Fibroblast of lung (primary cell): Measurements from ENCODE around the gene KCNH2. TPM values are rescaled to one million over a fixed set of nuclear protein-coding genes. Genes with fewer than 3 reads are reported as not detected.

Experiments
- DNase-seq, 2 donors: peaks; one replicate each; pipeline versions ENCODE4 v3.0.0 to v3.0.0-alpha.2; 2010; ENCODE audit warnings: low read depth in 2 of 2
- H2AFZ ChIP-seq: 2 replicates; pipeline ENCODE4 v1.5.1; 2012; ENCODE audit warnings: low read length, control low read depth, inconsistent platforms
- H3K27ac ChIP-seq: 2 replicates; pipeline ENCODE4 v1.5.1; 2011; ENCODE audit warnings: low read length, control low read depth; ENCODE audit not compliant: insufficient read depth
- H3K27me3 ChIP-seq: 2 replicates; pipeline ENCODE4 v1.5.1; 2011; ENCODE audit warnings: mild to moderate bottlenecking, low read length; ENCODE audit not compliant: control insufficient read depth, insufficient read depth
- H3K36me3 ChIP-seq: 2 replicates; pipeline ENCODE4 v1.5.1; 2011; ENCODE audit warnings: low read length; ENCODE audit not compliant: control insufficient read depth, insufficient read depth
- H3K4me1 ChIP-seq: 2 replicates; pipeline ENCODE4 v1.5.1; 2011; ENCODE audit warnings: low read length; ENCODE audit not compliant: control insufficient read depth, insufficient read depth; ENCODE audit errors: extremely low read depth
- H3K4me2 ChIP-seq: 2 replicates; pipeline ENCODE4 v1.5.1; 2011; ENCODE audit warnings: low read length, control low read depth; ENCODE audit not compliant: insufficient read depth; ENCODE audit errors: extremely low read depth
- H3K4me3 ChIP-seq, 4 experiments: fragments of 200-600 bp in 1 of 4; sonication (generic) in 1 of 4; replicated peaks in 1 of 4; 2 replicates each; pipeline ENCODE4 v1.5.1; 2011 to 2016; ENCODE audit warnings: low read length in 4 of 4, low read depth in 3 of 4, mild to moderate bottlenecking in 3 of 4, control low read depth in 2 of 4, inconsistent platforms in 1 of 4, mixed read lengths in 1 of 4; ENCODE audit not compliant: insufficient read depth in 1 of 4; ENCODE audit errors: control extremely low read depth in 1 of 4
- H3K79me2 ChIP-seq: 2 replicates; pipeline ENCODE4 v1.5.1; 2012; ENCODE audit warnings: mild to moderate bottlenecking, low read length, inconsistent platforms; ENCODE audit not compliant: control insufficient read depth, insufficient read depth
- H3K9ac ChIP-seq: 2 replicates; pipeline ENCODE4 v1.5.1; 2011; ENCODE audit warnings: mild to moderate bottlenecking, low read length, control low read depth; ENCODE audit not compliant: insufficient read depth
- H3K9me3 ChIP-seq: 2 replicates; pipeline ENCODE4 v1.5.1; 2012; ENCODE audit warnings: low read depth, low read length; ENCODE audit not compliant: control insufficient read depth, insufficient read depth
- H4K20me1 ChIP-seq: 2 replicates; pipeline ENCODE4 v1.5.1; 2011; ENCODE audit warnings: low read length; ENCODE audit not compliant: control insufficient read depth, insufficient read depth; ENCODE audit errors: extremely low read depth
- EZH2 ChIP-seq: IDR thresholded peaks from 2 replicates; pipeline ENCODE4 v1.5.1; 2012; ENCODE audit warnings: low read length, control low read depth, mild to moderate bottlenecking; ENCODE audit errors: missing control alignments
- polyA plus RNA-seq, 2 donors: library from polyadenylated mRNA; depleted of rRNA in 1 of 2; stranded (reverse) in 1 of 2; unstranded in 1 of 2; fragments of >200 nt; gene quantifications; 2 replicates each; pipeline ENCODE4 v1.2.1, GENCODE V29; 2011 to 2012; ENCODE audit warnings: missing spikeins in 1 of 2
- total RNA-seq: library from RNA; depleted of rRNA; stranded (reverse); fragments of >200 nt; gene quantifications from 2 replicates; pipeline ENCODE4 v1.2.1, GENCODE V29; 2014
- TF ChIP-seq, protein P1 (sequence below), 2 donors: IDR thresholded peaks in 1 of 2; conservative IDR thresholded peaks in 1 of 2; 1 replicate in 1 of 2; 2 replicates in 1 of 2; pipeline ENCODE4 v1.5.1; 2011 to 2012; ENCODE audit warnings: low read length in 2 of 2, control low read depth in 1 of 2, inconsistent platforms in 1 of 2, low read depth in 1 of 2, mild to moderate bottlenecking in 1 of 2

Gene KCNH2
- total and polyA plus RNA-seq, 2 donors (not counting 1 experiment from before 2014, with no cell fraction given) = 0.15 to 6.1 TPM

GRCh38 chr7:150945171-150945852, 32.8 kb downstream of the KCNH2 start:
- Histone ChIP-seq H3K27ac (no peak overlapping the region), H3K9me3 (no peaks in the 10 kb centered on the region), H2AFZ (no peak overlapping the region), H3K79me2 (no peaks in the 10 kb centered on the region), H4K20me1 (no peaks in the 10 kb centered on the region), H3K27me3 (no peaks in the 10 kb centered on the region), H3K9ac (no peak overlapping the region), H3K4me1 (no peaks in the 10 kb centered on the region), H3K4me2 (no peak overlapping the region), H3K4me3 (no peak overlapping the region), H3K36me3 (no peaks in the 10 kb centered on the region)
- DNase-seq = no peak
- TF ChIP-seq, protein P1, sequence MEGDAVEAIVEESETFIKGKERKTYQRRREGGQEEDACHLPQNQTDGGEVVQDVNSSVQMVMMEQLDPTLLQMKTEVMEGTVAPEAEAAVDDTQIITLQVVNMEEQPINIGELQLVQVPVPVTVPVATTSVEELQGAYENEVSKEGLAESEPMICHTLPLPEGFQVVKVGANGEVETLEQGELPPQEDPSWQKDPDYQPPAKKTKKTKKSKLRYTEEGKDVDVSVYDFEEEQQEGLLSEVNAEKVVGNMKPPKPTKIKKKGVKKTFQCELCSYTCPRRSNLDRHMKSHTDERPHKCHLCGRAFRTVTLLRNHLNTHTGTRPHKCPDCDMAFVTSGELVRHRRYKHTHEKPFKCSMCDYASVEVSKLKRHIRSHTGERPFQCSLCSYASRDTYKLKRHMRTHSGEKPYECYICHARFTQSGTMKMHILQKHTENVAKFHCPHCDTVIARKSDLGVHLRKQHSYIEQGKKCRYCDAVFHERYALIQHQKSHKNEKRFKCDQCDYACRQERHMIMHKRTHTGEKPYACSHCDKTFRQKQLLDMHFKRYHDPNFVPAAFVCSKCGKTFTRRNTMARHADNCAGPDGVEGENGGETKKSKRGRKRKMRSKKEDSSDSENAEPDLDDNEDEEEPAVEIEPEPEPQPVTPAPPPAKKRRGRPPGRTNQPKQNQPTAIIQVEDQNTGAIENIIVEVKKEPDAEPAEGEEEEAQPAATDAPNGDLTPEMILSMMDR (conservative IDR thresholded peaks at IDR 0.05 in 1 of 2, IDR thresholded peaks at IDR 0.05 in 1 of 2; ENCODE audit: low read depth in 1 of 2, low read length in 2 of 2) = no peak
- TF ChIP-seq EZH2 = no peak

- Histone ChIP-seq H4K20me1 (no peaks in the 10 kb centered on the region), H3K79me2 (no peaks in the 10 kb centered on the region), H3K4me3 (no peak overlapping the region), H2AFZ (no peak overlapping the region), H3K9me3 (no peaks in the 10 kb centered on the region), H3K36me3 (no peaks in the 10 kb centered on the region), H3K4me1 (no peaks in the 10 kb centered on the region), H3K4me2 (no peak overlapping the region), H3K27ac (no peak overlapping the region), H3K9ac (no peak overlapping the region), H3K27me3 (no peaks in the 10 kb centered on the region)
- no peak for TF ChIP-seq EZH2
- TF ChIP-seq, protein P1 (conservative IDR thresholded peaks at IDR 0.05 in 1 of 2, IDR thresholded peaks at IDR 0.05 in 1 of 2; ENCODE audit: low read depth in 1 of 2, low read length in 2 of 2) = no peak
- DNase-seq = no peak
Observed at GRCh38 chr7:150944066-150945042, 33.8 kb downstream of the KCNH2 start.

- H3K9me3 ChIP-seq = no peaks in the 10 kb centered on the region
- H2AFZ ChIP-seq = no peak overlapping the region
- H3K4me3 ChIP-seq = no peak overlapping the region
- H3K36me3 ChIP-seq = no peaks in the 10 kb centered on the region
- H3K27ac ChIP-seq = no peak overlapping the region
- TF ChIP-seq EZH2 = no peak
- TF ChIP-seq, protein P1 (conservative IDR thresholded peaks at IDR 0.05 in 1 of 2, IDR thresholded peaks at IDR 0.05 in 1 of 2; ENCODE audit: low read depth in 1 of 2, low read length in 2 of 2) = no peak
- H3K79me2 ChIP-seq = no peaks in the 10 kb centered on the region
- H3K27me3 ChIP-seq = no peaks in the 10 kb centered on the region
- no peak for DNase-seq
- no peaks in the 10 kb centered on the region for H3K4me1 ChIP-seq
- H3K9ac ChIP-seq = no peak overlapping the region
- H4K20me1 ChIP-seq = no peaks in the 10 kb centered on the region
- H3K4me2 ChIP-seq = no peak overlapping the region
Observed at GRCh38 chr7:150943453-150943814, 34.7 kb downstream of the KCNH2 start.
